C4-2B (cell line): ENCODE measurements around the gene RBM38.

ENCODE experiments used
- ZFX ChIP-seq: fragments of 450-650 bp; IDR thresholded peaks from 2 replicates; pipeline ENCODE4 v1.6.1; 2017
- TF ChIP-seq, protein P1 (sequence below): fragments of 450-650 bp; conservative IDR thresholded peaks from 2 replicates; pipeline ENCODE4 v1.5.1; 2017; ENCODE audit warnings: mild to moderate bottlenecking

DNA sequence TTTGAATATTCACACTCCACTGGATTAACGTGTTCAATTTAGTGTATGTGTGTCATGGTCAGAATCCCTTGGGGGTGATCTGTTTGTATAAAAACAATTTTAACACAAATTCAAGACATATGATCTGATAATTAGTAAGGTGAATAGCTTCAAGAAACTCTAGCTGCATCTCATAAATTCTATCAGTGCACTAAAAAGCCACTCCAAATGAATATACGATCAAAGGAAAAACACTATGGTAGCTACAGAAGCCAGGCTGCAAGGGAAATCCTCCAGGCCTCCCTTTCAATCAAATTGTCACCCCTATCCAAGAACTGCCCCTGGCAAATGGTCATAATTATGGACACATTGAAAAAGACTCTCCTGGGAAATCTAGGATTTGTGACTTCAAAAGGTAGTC, 49.5 kb upstream of the RBM38 start:
- no peak for TF ChIP-seq ZFX
- TF ChIP-seq, protein P1, sequence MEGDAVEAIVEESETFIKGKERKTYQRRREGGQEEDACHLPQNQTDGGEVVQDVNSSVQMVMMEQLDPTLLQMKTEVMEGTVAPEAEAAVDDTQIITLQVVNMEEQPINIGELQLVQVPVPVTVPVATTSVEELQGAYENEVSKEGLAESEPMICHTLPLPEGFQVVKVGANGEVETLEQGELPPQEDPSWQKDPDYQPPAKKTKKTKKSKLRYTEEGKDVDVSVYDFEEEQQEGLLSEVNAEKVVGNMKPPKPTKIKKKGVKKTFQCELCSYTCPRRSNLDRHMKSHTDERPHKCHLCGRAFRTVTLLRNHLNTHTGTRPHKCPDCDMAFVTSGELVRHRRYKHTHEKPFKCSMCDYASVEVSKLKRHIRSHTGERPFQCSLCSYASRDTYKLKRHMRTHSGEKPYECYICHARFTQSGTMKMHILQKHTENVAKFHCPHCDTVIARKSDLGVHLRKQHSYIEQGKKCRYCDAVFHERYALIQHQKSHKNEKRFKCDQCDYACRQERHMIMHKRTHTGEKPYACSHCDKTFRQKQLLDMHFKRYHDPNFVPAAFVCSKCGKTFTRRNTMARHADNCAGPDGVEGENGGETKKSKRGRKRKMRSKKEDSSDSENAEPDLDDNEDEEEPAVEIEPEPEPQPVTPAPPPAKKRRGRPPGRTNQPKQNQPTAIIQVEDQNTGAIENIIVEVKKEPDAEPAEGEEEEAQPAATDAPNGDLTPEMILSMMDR = no peak
